HuH-7.5 (cell line): ENCODE data around the gene WDR7.

Experiments
- DNase-seq: peaks from one replicate; pipeline ENCODE4 v3.0.0; 2011; ENCODE audit warnings: low spot score

Gene WDR7

GRCh38 chr18:57080479-57080878 is 429.3 kb downstream of the WDR7 start:
- no peak for DNase-seq

DNA sequence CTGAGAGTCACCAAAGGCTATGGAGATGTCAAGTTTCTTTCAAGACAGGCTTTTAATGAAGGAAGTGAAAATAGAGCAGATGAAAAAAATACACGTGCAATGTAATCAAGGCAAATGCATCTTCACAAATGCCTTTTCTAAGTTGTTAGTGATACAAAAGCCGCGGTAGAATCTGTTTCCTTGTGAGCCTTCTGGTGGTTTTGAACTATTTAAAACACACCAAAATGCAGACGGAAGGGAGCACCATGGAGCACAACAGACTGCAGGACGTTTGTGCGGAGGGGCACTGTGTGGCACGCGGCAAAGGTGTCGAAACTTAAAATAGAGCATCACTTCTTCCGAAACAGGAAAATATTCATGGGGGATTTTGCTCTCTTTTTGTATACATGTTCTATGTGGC is 430.7 kb downstream of the WDR7 start:
- DNase-seq = no peak

DNA sequence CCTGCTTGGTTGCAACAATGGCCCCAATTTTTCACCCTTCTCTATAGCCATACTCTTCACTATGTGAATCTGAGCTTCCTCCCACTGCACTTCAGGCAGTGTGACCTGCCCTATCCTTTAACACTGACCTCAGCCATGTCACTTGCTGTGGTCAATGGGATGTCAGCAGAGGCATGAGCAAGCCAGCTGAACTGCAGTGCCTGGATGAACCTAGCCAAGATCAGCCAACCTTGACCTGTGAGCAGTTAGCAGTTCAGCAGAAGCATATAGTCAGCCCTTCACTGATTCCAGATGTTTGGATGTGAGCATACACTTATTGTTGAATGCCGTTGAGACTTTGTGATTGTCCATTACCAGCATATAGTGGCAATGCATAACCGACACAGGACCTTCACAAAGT is 432.3 kb downstream of the WDR7 start:
- no peak for DNase-seq

GRCh38 chr18:57084331-57085271 is 433.4 kb downstream of the WDR7 start:
- DNase-seq = no peak

DNA sequence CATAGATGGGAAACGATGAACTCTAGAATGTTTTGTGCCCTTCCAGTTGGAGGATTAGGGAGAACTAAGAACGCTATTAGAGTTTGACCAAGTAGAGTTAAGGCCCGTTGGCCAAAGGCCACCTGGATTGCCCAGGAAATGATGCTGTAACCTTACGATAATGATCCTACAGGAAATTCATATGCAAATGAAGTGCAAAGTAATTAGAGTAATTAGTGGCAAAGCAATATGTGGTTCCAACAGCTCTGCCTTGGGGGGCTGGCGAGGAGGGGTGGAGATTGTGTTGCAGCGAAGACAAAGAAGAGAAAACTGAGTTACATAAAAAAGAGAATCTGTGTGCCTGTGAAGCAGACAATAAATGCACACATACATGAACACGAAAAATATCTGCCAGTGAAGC is 434.2 kb downstream of the WDR7 start:
- no peak for DNase-seq

- no peak for DNase-seq
Observed at GRCh38 chr18:57086163-57086562, 435.0 kb downstream of the WDR7 start.
